Heart right ventricle (tissue), 16 donors: ENCODE measurements around the gene PCGF5. TPM values are rescaled to one million over a fixed set of nuclear protein-coding genes. Genes with fewer than 3 reads are reported as not detected.
A peak's percentile ranks its signal among the peaks of the same experiment; 100 is the strongest.

Source experiments
- ATAC-seq, 8 donors: fragments of 200-7000 bp; cut with Tn5 transposase; one replicate each; pipeline ENCODE4 v1.9.1; 2020; ENCODE audit warnings: mild to moderate bottlenecking in 8 of 8, moderate library complexity in 8 of 8, moderate number of reproducible peaks in 1 of 8
- DNase-seq, 2 donors: peaks; one replicate each; pipeline ENCODE4 v3.0.0-alpha.2; 2020
- H3K27ac ChIP-seq, 10 donors: fragments of 200-600 bp; sonication (generic) in 2 of 10; one replicate each; pipeline versions ENCODE4 v1.5.0 to v1.8.0; 2020 to 2022; ENCODE audit warnings: mild to moderate bottlenecking in 3 of 10
- H3K27me3 ChIP-seq, 7 donors: fragments of 200-600 bp; one replicate each; pipeline ENCODE4 v1.8.0; 2021 to 2022; ENCODE audit warnings: mild to moderate bottlenecking in 2 of 7
- H3K36me3 ChIP-seq, 9 donors: fragments of 200-600 bp; sonication (generic) in 1 of 9; one replicate each; pipeline versions ENCODE4 v1.5.0 to v1.8.0; 2020 to 2022; ENCODE audit warnings: mild to moderate bottlenecking in 2 of 9
- H3K4me1 ChIP-seq, 9 donors: fragments of 200-600 bp; sonication (generic) in 1 of 9; one replicate each; pipeline versions ENCODE4 v1.5.0 to v1.8.0; 2020 to 2022; ENCODE audit warnings: mild to moderate bottlenecking in 4 of 9
- H3K4me3 ChIP-seq, 10 donors: fragments of 200-600 bp; sonication (generic) in 2 of 10; one replicate each; pipeline versions ENCODE4 v1.5.0 to v1.8.0; 2020 to 2022; ENCODE audit warnings: mild to moderate bottlenecking in 7 of 10, moderate library complexity in 2 of 10
- H3K9me3 ChIP-seq, 11 donors: fragments of 200-600 bp in 10 of 11; sonication (generic) in 2 of 11; one replicate each; pipeline versions ENCODE4 v1.5.0 to v1.8.0; 2013 to 2022; ENCODE audit warnings: mild to moderate bottlenecking in 2 of 11, control low read depth in 1 of 11, moderate library complexity in 1 of 11
- CTCF ChIP-seq, 9 donors: fragments of 200-600 bp; sonication (generic) in 2 of 9; IDR thresholded peaks; one replicate each; pipeline versions ENCODE4 v1.5.0 to v1.8.0; 2021 to 2022; ENCODE audit warnings: antibody characterized with exemption in 9 of 9, mild to moderate bottlenecking in 5 of 9, moderate library complexity in 1 of 9
- WGBS, 2 donors: extraction: QIAGEN DNeasy Blood & Tissue Kit; methylation state at CpG; one replicate each; pipeline ENCODE4 v1.1.7; 2013; ENCODE audit warnings: inconsistent platforms in 1 of 2; 5-methylcytosine and 5-hydroxymethylcytosine counted together
- intact Hi-C, 10 donors: fragments of 100-400 bp; cut with DNase I; formaldehyde crosslinking; loops; one replicate each; pipeline versions ENCODE4 v1.11.1 to v1.14.2; 2022
- polyA plus RNA-seq, 2 donors: library from polyadenylated mRNA; stranded (reverse); fragments of 200-250 nt; gene quantifications; one replicate each; pipeline ENCODE4 v1.2.3, GENCODE V29; 2013
- total RNA-seq, 10 donors: library from RNA; stranded (reverse); fragmentation: NEBNext Ultra II Directional in 3 of 10; extraction: Animal tissue kit (Norgen Biotek cat#: 25700) in 3 of 10; gene quantifications; one replicate each; pipeline versions ENCODE4 v1.2.1 to v1.2.4, GENCODE V29; 2021 to 2023
- donor health status: Arrhythmogenic right ventricular cardiomyopathy.
- donor health status: ischemic (EF 13 %, LVEDD 7.1; RV severe dilation, severe dysfunction).
- donor health status: healthy with polysubstance abuse.
- donor health status: DM: no; HTN: yes; CAD: no.
- donor health status: DM: no; HTN: no; CAD: no.
- donor health status: ischemic (EF 25% LVEDD 6.9; RV normal size, moderate dysfunction).
- donor health status: ischemic (EF 25% LVEDD 5.7; RV mildly dilated, moderate dysfunction).
- donor health status: healthy.
- donor health status: DM: yes; HTN: yes; CAD: no.
- donor health status: Ischemic cardiomyopathy.
- donor health status: ischemic (EF 35%, LVEDD 5.7; RV mildly dilated, moderate dysfunction).
- donor health status: nonischemic (EF 11% LVEDD 7.7; RV severe dilation, severe dysfunction).
- donor health status: DM: yes; HTN: yes; CAD: no.
- donor health status: PGD.
- donor health status: ischemic (EF 29% LVEDD 5.4; RV normal size, mild dysfunction).
- donor health status: nonischemic (EF 23%, LVEDD 6.1; RV moderate dilation, normal function).

PCGF5 gene
- total and polyA plus RNA-seq, 12 donors: 46.2 to 104 (median 76.5) TPM

- intact Hi-C loops: loop anchor here in 9 of 10 donors (2.0 to 10.0 kb wide), 3 partner anchors 55 to 57 kb away; no protein-coding TSS in a partner anchor
- no peaks in the 10 kb centered on the region for H3K9me3 ChIP-seq
- peaks cover 0 to 21% (median 0%) of the 10 kb centered on the region in 9 donors for H3K36me3 ChIP-seq
- H3K4me3 ChIP-seq: peak overlapping the region in 9 of 10 donors; percentile 91 to 98 (median 94)
- no peaks in the 10 kb centered on the region for H3K27me3 ChIP-seq
- DNase-seq (no peak), ATAC-seq (no peak)
- peak overlapping the region in 8 of 10 donors; percentile 32 to 96 (median 92) for H3K27ac ChIP-seq
- 35 to 37% methylated on average over 8 of the region's 8 CpGs for WGBS, 2 donors
- H3K4me1 ChIP-seq: peaks cover 0 to 58% (median 45%) of the 10 kb centered on the region in 9 donors
- no peak for TF ChIP-seq CTCF (IDR thresholded peaks at IDR 0.05)
Observed at GRCh38 chr10:91219371-91220193, 881 bp upstream of the PCGF5 start.

GRCh38 chr10:91220954-91221675, 652 bp downstream of the PCGF5 start:
- H3K27ac ChIP-seq: peak overlapping the region; percentile 53 to 97 (median 92)
- no peaks in the 10 kb centered on the region for H3K27me3 ChIP-seq
- TF ChIP-seq CTCF (IDR thresholded peaks at IDR 0.05): no peak
- H3K4me1 ChIP-seq: peaks cover 0 to 57% (median 47%) of the 10 kb centered on the region in 9 donors
- intact Hi-C loops: loop anchor here in 9 of 10 donors (2.0 to 10.0 kb wide), 3 partner anchors 56 to 59 kb away; no protein-coding TSS in a partner anchor
- peaks cover 0 to 28% (median 0%) of the 10 kb centered on the region in 9 donors for H3K36me3 ChIP-seq
- H3K9me3 ChIP-seq: no peaks in the 10 kb centered on the region
- DNase-seq: peak in 1 of 2 donors; percentile 19
- ATAC-seq: peak; percentile 29 to 82 (median 46)
- H3K4me3 ChIP-seq: peak overlapping the region; percentile 52 to 98 (median 94)
- 1% methylated on average over 40 of the region's 40 CpGs for WGBS, 2 donors

- Histone ChIP-seq H3K27ac (no peak overlapping the region), H3K27me3 (no peaks in the 10 kb centered on the region), H3K9me3 (no peaks in the 10 kb centered on the region), H3K36me3 (peaks cover 0 to 54% (median 0%) of the 10 kb centered on the region in 9 donors), H3K4me1 (peaks cover 0 to 73% (median 54%) of the 10 kb centered on the region in 9 donors), H3K4me3 (no peak overlapping the region)
- no peak for TF ChIP-seq CTCF (IDR thresholded peaks at IDR 0.05)
- DNase-seq (no peak), ATAC-seq (no peak)
- intact Hi-C loops: loop anchor here in 4 of 10 donors (10.0 kb wide), 1 partner anchor 61 kb away; no protein-coding TSS in a partner anchor
- WGBS, 2 donors: 80 to 83% methylated on average over 3 of the region's 3 CpGs
Observed at GRCh38 chr10:91226093-91226492, 5.6 kb downstream of the PCGF5 start.

GRCh38 chr10:91227576-91227975, 7.1 kb downstream of the PCGF5 start:
- Histone ChIP-seq H3K4me3 (no peak overlapping the region), H3K27ac (no peak overlapping the region), H3K9me3 (no peaks in the 10 kb centered on the region), H3K27me3 (no peaks in the 10 kb centered on the region), H3K36me3 (peaks cover 0 to 54% (median 0%) of the 10 kb centered on the region in 9 donors), H3K4me1 (peaks cover 0 to 63% (median 41%) of the 10 kb centered on the region in 9 donors)
- DNase-seq: no peak
- no peak for ATAC-seq
- no peak for TF ChIP-seq CTCF (IDR thresholded peaks at IDR 0.05)
- WGBS, 2 donors: 59 to 65% methylated on average over 1 of the region's 1 CpG
- intact Hi-C loops: loop anchor here in 4 of 10 donors (10.0 kb wide), 1 partner anchor 63 kb away; no protein-coding TSS in a partner anchor
